Stomach (tissue), 4 donors: ENCODE results near the gene ZNF133.

Experiments used
- CTCF ChIP-seq, 7 experiments: fragments of 450-650 bp in 4 of 7; fragments of 200-600 bp in 3 of 7; sonication (generic) in 3 of 7; IDR thresholded peaks; one replicate each; pipeline ENCODE4 v1.5.1; 2016 to 2019; ENCODE audit warnings: antibody characterized with exemption in 7 of 7, control low read depth in 2 of 7, mild to moderate bottlenecking in 1 of 7
- EP300 ChIP-seq: sonication (generic); formaldehyde crosslinking; IDR thresholded peaks from one replicate; pipeline ENCODE4 v1.6.1; 2017; ENCODE audit warnings: antibody characterized with exemption
- POLR2A ChIP-seq, 4 donors: fragments of 450-650 bp; IDR thresholded peaks; one replicate each; pipeline ENCODE4 v1.6.1; 2016; ENCODE audit warnings: antibody characterized with exemption in 4 of 4, control low read depth in 2 of 4, mild to moderate bottlenecking in 1 of 4, moderate library complexity in 1 of 4
- POLR2AphosphoS5 ChIP-seq, 3 donors: sonication (generic); formaldehyde crosslinking; IDR thresholded peaks; one replicate each; pipeline ENCODE4 v1.6.1; 2016; ENCODE audit warnings: antibody characterized with exemption in 3 of 3

- TF ChIP-seq CTCF (IDR thresholded peaks at IDR 0.05): no peak
- no peak for TF ChIP-seq POLR2AphosphoS5 (IDR thresholded peaks at IDR 0.05)
- no peak for TF ChIP-seq POLR2A (IDR thresholded peaks at IDR 0.05)
- TF ChIP-seq EP300: no peak
Observed at GRCh38 chr20:18313411-18313810, 25.1 kb downstream of the ZNF133 start.
